BJ (cell line): ENCODE results near the gene ESPNL. TPM values are rescaled to one million over a fixed set of nuclear protein-coding genes. Genes with fewer than 3 reads are reported as not detected.

Experiments
- CTCF ChIA-PET: fragments of 350-600 bp; formaldehyde crosslinking; extraction: SDS; loops from one replicate; lab custom pipeline; 2021; ENCODE audit warnings: antibody characterized with exemption, inconsistent platforms; lab: Yijun Ruan, JAX
- POLR2A ChIA-PET: fragments of 300-600 bp; sonication (Branson Sonifier 250); formaldehyde crosslinking; extraction: SDS; loops from one replicate; lab custom pipeline; 2021; ENCODE audit warnings: antibody characterized with exemption; lab: Charles Lee
- DNase-seq: peaks from one replicate; pipeline ENCODE4 v3.0.0-alpha.2; 2011; ENCODE audit warnings: low read depth
- H3K27me3 ChIP-seq: 2 replicates; pipeline ENCODE4 v1.6.0; 2011; ENCODE audit warnings: low read length; ENCODE audit not compliant: control insufficient read depth, insufficient read depth
- H3K36me3 ChIP-seq: 2 replicates; pipeline ENCODE4 v1.5.1; 2011; ENCODE audit warnings: low read length; ENCODE audit not compliant: control insufficient read depth, insufficient read depth
- H3K4me3 ChIP-seq: 2 replicates; pipeline ENCODE4 v1.5.1; 2011; ENCODE audit warnings: low read depth, mild to moderate bottlenecking, control low read depth, low read length
- CTCF ChIP-seq: IDR thresholded peaks from 2 replicates; pipeline ENCODE4 v1.5.1; 2011; ENCODE audit warnings: low read depth, mild to moderate bottlenecking, control low read depth, inconsistent platforms, low read length, moderate library complexity; ENCODE audit not compliant: insufficient read depth
- polyA plus RNA-seq: library from polyadenylated mRNA; depleted of rRNA; stranded (reverse); fragments of >200 nt; gene quantifications from 2 replicates; pipeline ENCODE4 v1.2.3, GENCODE V29; 2011

The ESPNL gene
- polyA plus RNA-seq, 1 experiment = 2.1 TPM

GRCh38 chr2:238165288-238165921, 65.3 kb downstream of the ESPNL start:
- TF ChIP-seq CTCF = no peak
- CTCF ChIA-PET = interaction anchor here (0.8 to 1.3 kb wide), 2 partner anchors 9 to 91 kb away, joined by 3 read pairs; no protein-coding TSS in a partner anchor
- DNase-seq = no peak
- POLR2A ChIA-PET = no interaction called here
- Histone ChIP-seq H3K4me3 (no peak overlapping the region), H3K27me3 (peaks cover 5% of the 10 kb centered on the region; the same call in 1 of the 2 replicates), H3K36me3 (peaks cover 8% of the 10 kb centered on the region)

DNA sequence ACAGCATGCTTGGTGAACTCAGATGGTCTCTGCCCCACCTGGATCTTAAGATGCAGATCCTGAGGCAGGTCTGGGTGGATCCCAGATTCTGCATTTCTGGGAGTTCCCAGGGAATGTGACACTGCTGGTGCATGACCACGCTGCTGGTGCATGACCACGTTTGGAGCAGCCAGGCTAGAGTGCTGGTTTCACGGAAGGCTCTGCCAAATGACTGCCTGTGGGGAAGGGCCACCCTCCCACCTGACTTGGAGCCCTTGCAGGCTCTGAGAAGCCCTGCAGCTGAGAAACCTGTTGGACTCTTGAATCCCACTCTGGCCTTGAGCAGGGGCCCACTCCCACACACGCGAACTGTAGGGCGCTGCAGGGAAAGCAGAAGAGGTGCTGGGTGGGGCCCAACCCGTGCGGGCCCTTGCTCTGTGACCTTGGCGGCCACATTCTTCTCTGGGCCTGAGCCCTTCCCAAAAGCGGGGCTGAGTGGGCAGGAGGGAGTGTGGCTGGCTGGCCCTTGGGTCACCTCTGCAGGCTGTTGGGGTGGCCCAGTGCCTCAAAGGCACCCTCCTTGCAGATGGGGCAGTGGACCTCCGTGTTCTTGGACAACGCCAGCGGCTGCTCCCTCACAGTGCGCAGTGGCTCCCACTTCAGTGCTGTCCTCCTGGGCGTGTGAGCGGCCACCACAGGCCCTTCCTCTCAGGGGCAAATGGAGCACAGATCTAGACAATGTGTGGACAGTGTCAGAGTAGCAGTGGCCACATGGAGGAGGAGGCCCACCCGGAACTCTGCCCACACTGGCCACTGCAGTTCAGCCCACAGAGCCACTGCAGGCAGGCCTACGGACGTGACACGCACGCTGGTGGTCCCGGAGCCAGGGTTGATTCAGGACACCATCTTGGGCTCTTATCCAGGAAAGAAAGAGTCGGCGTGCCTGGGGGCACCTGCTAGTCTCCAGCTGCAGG, 66.5 kb downstream of the ESPNL start:
- POLR2A ChIA-PET = no interaction called here
- peaks cover 5% of the 10 kb centered on the region; the same call in 1 of the 2 replicates for H3K27me3 ChIP-seq
- DNase-seq = no peak
- no peak overlapping the region for H3K4me3 ChIP-seq
- no peak for TF ChIP-seq CTCF
- CTCF ChIA-PET = interaction anchor here (1.2 kb wide), 1 partner anchor 23 kb away, joined by 4 read pairs; no protein-coding TSS in a partner anchor
- peaks cover 11% of the 10 kb centered on the region for H3K36me3 ChIP-seq

GRCh38 chr2:238167344-238167715, 67.2 kb downstream of the ESPNL start:
- H3K27me3 ChIP-seq = peaks cover 5% of the 10 kb centered on the region; the same call in 1 of the 2 replicates
- H3K4me3 ChIP-seq = no peak overlapping the region
- DNase-seq = no peak
- ChIA-PET CTCF (interaction anchor here (1.2 kb wide), 1 partner anchor 24 kb away, joined by 4 read pairs; no protein-coding TSS in a partner anchor), POLR2A (no interaction called here)
- TF ChIP-seq CTCF = no peak
- H3K36me3 ChIP-seq = peaks cover 12% of the 10 kb centered on the region

- TF ChIP-seq CTCF = no peak
- peaks cover 5% of the 10 kb centered on the region; the same call in 1 of the 2 replicates for H3K27me3 ChIP-seq
- ChIA-PET POLR2A (no interaction called here), CTCF (interaction anchor here (0.9 to 1.2 kb wide), 2 partner anchors 8 to 24 kb away, joined by 4 read pairs; no protein-coding TSS in a partner anchor)
- no peak for DNase-seq
- peaks cover 16% of the 10 kb centered on the region for H3K36me3 ChIP-seq
- no peak overlapping the region for H3K4me3 ChIP-seq
Measured at GRCh38 chr2:238167761-238168160, 67.6 kb downstream of the ESPNL start.
